Measurements from ENCODE around the gene VARS1.
A peak's percentile ranks its signal among the peaks of the same experiment; 100 is the strongest.

VARS1 gene

DNA sequence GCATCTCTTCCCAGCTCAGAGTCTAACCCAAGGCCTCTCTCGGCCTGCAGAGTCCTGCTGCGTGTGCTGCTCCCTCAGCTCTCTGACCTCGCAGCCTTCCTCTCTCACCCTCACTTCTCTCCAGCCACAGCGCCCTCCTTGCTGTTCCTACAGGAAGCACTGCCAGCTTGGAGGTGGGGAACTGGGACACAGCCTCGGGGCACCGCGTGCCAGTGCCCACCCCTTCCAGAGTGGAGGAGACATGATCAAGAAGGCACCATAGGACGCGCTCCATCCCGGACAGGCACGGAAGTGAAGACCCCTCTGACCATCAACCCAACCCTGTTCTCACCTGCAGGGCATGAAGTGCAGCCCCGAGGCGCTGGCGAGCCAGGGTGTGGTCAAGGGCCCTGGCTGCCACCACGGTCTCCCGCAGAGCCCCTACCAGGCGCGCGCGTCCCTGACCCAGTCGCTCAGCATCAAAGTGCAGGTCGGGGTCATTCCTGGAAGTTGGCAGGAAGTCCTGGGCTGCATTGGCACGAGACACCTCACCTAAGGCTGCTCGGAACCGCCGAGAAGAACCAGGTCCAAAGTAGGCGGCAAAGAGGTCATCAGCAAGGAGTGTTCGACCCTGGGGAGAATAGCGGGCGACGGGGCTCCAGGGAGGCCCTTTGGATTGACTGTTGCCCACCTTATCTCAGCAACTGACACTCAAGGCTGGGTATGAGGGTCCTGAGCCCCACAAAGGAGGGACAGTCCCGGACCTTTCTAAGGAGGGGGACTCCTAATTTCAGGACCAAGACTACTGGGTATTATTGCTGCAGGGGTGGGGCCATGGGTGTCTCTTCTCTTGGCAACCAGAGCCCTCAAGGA, 19.7 kb downstream of the VARS1 start:
- FAIRE-seq (no peak), DNase-seq (ENCODE audit: insufficient read length) (no peak)
- TF ChIP-seq TAF1 (IDR thresholded peaks at IDR 0.05; ENCODE audit: borderline replicate concordance, low read depth, low read length), result no peak
- TF ChIP-seq POLR2AphosphoS5 (IDR thresholded peaks at IDR 0.05; ENCODE audit: low read depth, low read length), result no peak
- TF ChIP-seq POLR2A (IDR thresholded peaks at IDR 0.05; ENCODE audit: low read depth, low read length), result no peak

DNA sequence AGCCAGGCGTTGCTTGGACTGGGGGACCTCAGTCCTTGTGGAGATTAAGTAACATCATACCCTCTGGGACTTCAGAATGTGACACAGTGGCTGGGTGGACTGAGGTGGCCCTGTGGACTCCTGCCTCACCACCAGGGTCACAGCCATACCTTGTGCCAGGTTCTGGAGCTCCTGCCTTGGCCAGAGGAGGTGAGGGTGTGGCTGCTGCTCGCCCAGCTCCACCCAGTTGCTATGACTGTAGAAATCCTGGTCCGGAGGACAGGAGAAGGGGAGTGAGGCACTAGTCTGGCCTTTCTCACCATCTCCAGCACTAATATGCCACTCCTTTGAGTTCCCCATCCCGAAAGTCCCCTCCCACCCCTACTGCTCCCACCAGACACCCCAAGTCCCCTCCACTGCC, 20.4 kb downstream of the VARS1 start:
- no peak for FAIRE-seq
- TF ChIP-seq POLR2A (IDR thresholded peaks at IDR 0.05; ENCODE audit: low read depth, low read length) (no peak), POLR2AphosphoS5 (IDR thresholded peaks at IDR 0.05; ENCODE audit: low read depth, low read length) (no peak), TAF1 (IDR thresholded peaks at IDR 0.05; ENCODE audit: borderline replicate concordance, low read depth, low read length) (no peak)
- no peak for DNase-seq (ENCODE audit: insufficient read length)

DNA sequence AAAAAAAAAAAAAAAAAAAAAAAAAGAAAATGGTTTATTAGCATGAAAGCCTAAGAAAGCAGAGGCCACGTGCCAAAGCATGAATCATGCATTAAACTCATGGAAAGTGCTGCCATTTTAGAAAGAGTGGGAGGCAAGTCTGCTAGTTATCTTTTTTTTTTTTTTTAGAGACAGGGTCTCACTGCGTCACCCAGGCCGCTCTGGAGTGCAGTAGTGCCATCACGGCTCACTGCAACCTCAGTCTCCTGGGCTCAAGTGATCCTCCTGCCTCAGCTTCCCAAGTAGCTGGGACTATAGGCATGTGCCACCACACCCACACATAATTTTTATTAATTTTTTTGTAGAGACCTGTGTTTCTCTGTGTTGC, 23.6 kb downstream of the VARS1 start:
- FAIRE-seq (no peak), DNase-seq (ENCODE audit: insufficient read length) (no peak)
- no peak for TF ChIP-seq POLR2AphosphoS5 (IDR thresholded peaks at IDR 0.05; ENCODE audit: low read depth, low read length)
- TF ChIP-seq POLR2A (IDR thresholded peaks at IDR 0.05; ENCODE audit: low read depth, low read length), result no peak
- no peak for TF ChIP-seq TAF1 (IDR thresholded peaks at IDR 0.05; ENCODE audit: borderline replicate concordance, low read depth, low read length)

DNA sequence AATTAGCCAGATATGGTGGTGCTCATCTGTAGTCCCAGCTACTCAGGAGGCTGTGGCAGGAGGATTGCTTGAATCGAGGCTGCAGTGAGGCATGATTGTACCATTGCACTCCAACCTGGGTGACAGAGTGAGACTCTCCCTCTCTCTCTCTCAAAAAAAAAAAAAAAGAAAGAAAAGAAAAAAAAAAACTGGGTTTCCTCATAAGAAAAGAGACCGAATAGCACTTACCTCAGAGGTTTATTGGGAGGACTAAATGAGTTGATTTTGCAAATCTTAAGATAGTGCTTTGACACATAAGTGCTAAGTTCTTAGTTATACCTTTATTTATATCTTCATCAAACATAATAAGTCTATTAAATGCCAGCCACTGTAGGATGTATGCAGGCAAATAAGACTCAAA, 24.7 kb downstream of the VARS1 start:
- FAIRE-seq (no peak), DNase-seq (ENCODE audit: insufficient read length) (no peak)
- TF ChIP-seq TAF1 (IDR thresholded peaks at IDR 0.05; ENCODE audit: borderline replicate concordance, low read depth, low read length), result no peak
- TF ChIP-seq POLR2A (IDR thresholded peaks at IDR 0.05; ENCODE audit: low read depth, low read length), result no peak
- TF ChIP-seq POLR2AphosphoS5 (IDR thresholded peaks at IDR 0.05; ENCODE audit: low read depth, low read length), result no peak

DNA sequence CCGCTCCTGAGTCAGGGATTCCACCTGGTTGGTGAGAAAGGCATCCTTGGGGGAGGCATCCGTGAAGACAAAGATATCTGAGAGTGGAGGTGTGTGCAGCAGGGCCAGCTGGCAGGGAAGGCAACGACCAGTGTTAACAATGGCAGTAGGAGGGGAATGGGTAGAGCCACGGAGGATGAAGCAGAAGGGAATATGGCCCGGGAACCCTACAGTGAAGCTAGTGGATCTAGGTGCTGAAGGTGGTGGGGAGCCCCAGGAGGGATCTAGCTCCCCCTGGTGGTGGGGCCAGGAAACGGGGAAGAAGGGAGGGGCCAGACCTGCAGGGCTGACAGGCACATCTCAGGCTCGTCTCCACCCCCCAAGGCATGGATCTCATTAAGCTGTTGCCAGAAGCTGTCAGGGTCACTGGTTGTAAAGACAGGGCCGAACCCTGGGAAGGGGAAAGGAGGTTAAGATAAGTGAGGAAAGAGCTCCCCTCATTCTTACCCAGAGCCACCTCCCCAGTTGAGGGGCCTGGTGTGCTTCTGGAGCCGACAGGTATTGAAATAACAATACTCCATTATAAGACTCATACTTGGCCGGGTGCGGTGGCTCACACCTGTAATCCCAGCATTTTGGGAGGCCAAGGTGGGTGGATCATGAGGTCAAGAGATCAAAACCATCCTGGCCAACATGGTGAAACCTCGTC, 25.7 kb downstream of the VARS1 start:
- no peak for FAIRE-seq
- TF ChIP-seq TAF1 (IDR thresholded peaks at IDR 0.05; ENCODE audit: borderline replicate concordance, low read depth, low read length), result no peak
- TF ChIP-seq POLR2AphosphoS5 (IDR thresholded peaks at IDR 0.05; ENCODE audit: low read depth, low read length), result no peak
- no peak for TF ChIP-seq POLR2A (IDR thresholded peaks at IDR 0.05; ENCODE audit: low read depth, low read length)
- DNase-seq (ENCODE audit: insufficient read length), result peak; percentile 95

DNA sequence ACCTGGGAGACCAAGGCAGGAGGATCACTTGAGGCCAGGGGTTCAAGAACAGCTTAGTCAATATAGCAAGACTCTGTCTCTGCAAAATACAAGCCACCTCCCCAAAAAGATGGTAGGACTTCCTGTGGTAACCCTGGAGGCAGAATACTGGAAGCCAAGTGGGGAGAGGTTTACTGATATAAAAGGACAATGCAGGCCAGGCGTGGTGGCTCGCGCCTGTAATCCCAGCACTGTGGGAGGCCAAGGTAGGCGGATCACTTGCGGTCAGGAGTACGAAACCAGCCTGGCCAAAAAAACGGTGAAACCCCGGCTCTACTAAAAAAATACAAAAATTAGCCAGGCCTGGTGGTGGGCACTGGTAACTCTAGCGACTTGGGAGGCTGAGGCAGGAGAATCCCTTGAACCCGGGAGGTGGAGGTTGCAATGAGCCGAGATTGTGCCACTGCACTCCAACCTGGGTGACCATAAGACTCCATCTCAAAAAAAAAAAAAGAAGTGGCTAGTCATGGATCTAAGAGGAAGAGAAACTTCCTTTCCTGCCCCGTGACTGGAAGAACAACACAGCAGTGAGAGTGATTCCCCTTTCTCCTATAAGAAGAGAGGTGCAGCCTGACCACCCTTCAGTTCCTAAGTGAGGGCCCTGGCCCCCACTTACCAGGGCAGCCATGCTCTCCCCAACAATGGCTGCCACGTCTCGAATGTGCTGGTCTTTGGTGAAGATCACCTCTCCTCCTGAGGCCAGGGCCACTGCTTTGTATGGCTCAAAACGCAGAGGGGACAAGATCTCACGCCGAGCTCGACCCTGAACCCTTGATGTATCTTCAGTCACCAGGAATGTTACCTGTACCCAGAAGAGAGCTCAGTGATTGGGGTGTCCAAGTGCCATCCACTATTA, 26.9 kb downstream of the VARS1 start:
- no peak for TF ChIP-seq POLR2A (IDR thresholded peaks at IDR 0.05; ENCODE audit: low read depth, low read length)
- TF ChIP-seq TAF1 (IDR thresholded peaks at IDR 0.05; ENCODE audit: borderline replicate concordance, low read depth, low read length), result no peak
- no peak for TF ChIP-seq POLR2AphosphoS5 (IDR thresholded peaks at IDR 0.05; ENCODE audit: low read depth, low read length)
- DNase-seq (ENCODE audit: insufficient read length) (no peak), FAIRE-seq (no peak)

DNA sequence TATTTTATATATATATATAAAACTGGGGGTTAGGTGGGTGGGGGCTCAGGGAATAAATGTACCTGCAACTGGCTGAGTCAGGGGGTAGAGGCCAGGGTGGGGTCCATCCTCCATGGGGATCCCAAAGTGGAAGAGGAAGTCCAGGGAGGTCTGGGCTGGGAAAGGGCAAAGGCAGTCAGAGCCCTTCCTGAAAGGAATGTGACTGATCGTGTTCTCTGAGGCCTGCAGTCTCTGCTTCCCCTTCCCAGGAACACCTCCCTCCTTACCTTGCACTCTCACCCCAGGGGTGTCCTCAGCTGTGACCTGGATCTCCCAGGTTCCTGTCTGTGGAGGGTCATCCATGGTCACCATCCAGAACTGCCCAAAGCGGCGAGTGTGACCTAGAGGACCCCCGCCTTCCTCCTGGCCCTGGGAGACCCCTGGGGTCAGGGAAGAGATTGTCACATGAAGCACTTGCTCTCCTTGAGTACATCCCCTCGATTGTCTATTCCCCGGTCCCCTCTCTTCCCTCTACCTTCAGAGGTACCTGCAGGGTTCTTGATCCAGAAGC, 28.4 kb downstream of the VARS1 start:
- DNase-seq (ENCODE audit: insufficient read length) (no peak), FAIRE-seq (no peak)
- TF ChIP-seq POLR2AphosphoS5 (IDR thresholded peaks at IDR 0.05; ENCODE audit: low read depth, low read length) (no peak), POLR2A (IDR thresholded peaks at IDR 0.05; ENCODE audit: low read depth, low read length) (no peak)

DNA sequence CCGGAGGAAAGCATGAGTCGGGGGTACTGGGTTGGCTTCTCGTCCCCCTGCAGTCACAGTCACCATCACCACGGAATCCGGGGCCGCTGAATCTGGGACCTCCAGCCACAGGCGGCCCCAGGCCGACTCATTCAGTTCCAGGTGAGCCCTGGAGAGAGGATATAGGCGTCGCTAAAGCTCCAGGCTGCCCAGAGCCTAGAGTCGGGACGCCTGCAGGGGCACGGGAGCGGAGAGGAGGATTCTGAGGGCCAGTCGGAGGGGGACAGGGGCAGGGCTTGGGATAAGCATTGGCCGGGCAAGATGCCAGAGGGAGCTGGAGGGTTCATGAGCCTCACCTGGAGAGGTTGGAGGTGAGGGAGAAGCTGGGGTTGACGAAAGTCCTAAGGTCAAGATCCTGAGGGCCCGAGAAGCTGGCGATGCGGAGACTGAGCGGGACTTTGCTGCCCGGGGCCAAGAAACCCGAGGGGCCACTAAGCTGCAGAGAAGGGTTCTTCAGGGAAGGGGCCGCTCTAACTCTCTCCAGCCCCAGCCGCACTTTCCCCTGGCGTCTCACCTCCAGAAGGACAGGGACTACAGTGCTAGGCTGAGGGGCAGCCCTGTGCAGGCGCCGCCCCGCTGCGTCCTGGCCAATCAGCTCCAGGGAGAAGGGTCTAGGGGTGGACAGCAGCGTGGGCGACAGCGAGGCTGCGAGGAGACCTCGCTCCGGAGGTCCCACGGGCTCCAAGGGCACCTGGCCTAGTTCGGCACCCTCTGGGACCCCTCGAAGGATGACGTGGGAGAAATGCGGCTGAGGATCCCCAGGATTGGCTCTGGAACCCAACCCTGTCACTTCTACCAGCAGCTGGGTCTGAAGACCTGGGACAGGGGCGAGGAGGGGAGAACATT, 29.4 kb downstream of the VARS1 start:
- no peak for TF ChIP-seq POLR2A (IDR thresholded peaks at IDR 0.05; ENCODE audit: low read depth, low read length)
- no peak for TF ChIP-seq POLR2AphosphoS5 (IDR thresholded peaks at IDR 0.05; ENCODE audit: low read depth, low read length)
- TF ChIP-seq TAF1 (IDR thresholded peaks at IDR 0.05; ENCODE audit: borderline replicate concordance, low read depth, low read length), result no peak
- FAIRE-seq, result no peak
- no peak for DNase-seq (ENCODE audit: insufficient read length)

DNA sequence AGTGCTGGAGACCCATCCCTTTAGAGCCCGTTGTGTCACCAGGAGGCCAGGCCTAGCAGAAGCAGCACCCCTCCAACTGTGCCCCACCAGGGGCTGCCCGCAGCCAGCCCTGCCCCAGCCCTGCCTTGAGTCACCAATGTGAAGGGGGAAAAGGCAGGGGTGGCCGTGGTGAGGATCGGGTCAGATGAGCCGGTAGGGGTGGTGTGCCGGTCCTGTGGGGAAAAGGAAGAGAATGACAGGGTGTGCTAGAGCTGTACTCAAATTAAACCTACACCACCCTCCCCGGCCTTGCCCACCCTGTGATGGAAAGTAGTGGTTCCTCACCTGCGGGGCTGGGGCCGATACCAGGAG, 30.0 kb downstream of the VARS1 start:
- DNase-seq (ENCODE audit: insufficient read length) (no peak), FAIRE-seq (no peak)
- TF ChIP-seq POLR2AphosphoS5 (IDR thresholded peaks at IDR 0.05; ENCODE audit: low read depth, low read length) (no peak), POLR2A (IDR thresholded peaks at IDR 0.05; ENCODE audit: low read depth, low read length) (no peak), TAF1 (IDR thresholded peaks at IDR 0.05; ENCODE audit: borderline replicate concordance, low read depth, low read length) (no peak)

DNA sequence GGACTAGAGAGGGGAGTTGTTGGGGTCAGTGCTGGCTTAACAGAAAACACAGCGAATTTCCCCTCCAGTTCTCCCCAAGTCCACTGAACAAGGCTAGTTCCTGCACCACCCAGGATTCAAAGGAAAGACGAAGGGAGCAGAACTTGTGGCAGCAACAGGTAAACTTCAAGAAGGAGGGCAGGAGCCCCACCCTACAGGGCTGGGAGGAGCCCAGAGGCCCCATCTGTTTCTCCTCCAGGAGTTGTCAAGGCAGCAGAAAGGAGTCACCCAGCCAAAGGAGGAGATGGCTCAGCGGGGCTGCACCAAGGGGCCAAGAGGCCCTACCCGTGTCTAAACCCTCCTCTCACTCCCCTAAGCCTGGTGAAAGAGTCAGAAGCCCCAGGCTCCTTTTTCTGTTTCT, 31.4 kb downstream of the VARS1 start:
- DNase-seq (ENCODE audit: insufficient read length) (no peak), FAIRE-seq (no peak)
- no peak for TF ChIP-seq TAF1 (IDR thresholded peaks at IDR 0.05; ENCODE audit: borderline replicate concordance, low read depth, low read length)
- no peak for TF ChIP-seq POLR2AphosphoS5 (IDR thresholded peaks at IDR 0.05; ENCODE audit: low read depth, low read length)
- no peak for TF ChIP-seq POLR2A (IDR thresholded peaks at IDR 0.05; ENCODE audit: low read depth, low read length)
